ENCODE results near the gene DGKZ. TPM values are rescaled to one million over a fixed set of nuclear protein-coding genes. Genes with fewer than 3 reads are reported as not detected.

Gene DGKZ
- total and polyA plus RNA-seq, 2 of the 13 experiments (the other 11 are each of a cell fraction or from before 2014, with no cell fraction given): 15.8 to 20.7 TPM

- TF ChIP-seq SRSF9 (IDR thresholded peaks at IDR 0.05; ENCODE audit: borderline replicate concordance, insufficient read depth, low read depth, low read length, poor library complexity, severe bottlenecking) (no peak), ZMYM4 (CRISPR knock-in tag; IDR thresholded peaks at IDR 0.05) (0 out of 2 replicates have a peak, but pooled peaks have one; percentile 31), ISL2 (CRISPR knock-in tag; IDR thresholded peaks at IDR 0.05) (no peak), REPIN1 (CRISPR knock-in tag; IDR thresholded peaks at IDR 0.05; ENCODE audit: borderline replicate concordance, low read depth) (peak; percentile 36; the same call in 1 of the 2 replicates)
These were observed 74.1 kb downstream of the DGKZ start (continued) for GRCh38 chr11:46421257-46421880.

- Histone ChIP-seq H3K4me3 (replicated peaks in 1 of 3; ENCODE audit: insufficient read depth in 1 of 3, low read depth in 2 of 3, low read length in 3 of 3) (no peak overlapping the region), H3K36me3 (replicated peaks in 1 of 2; ENCODE audit: control insufficient read depth in 1 of 2, insufficient read depth in 2 of 2, low read length in 2 of 2) (peaks cover 27 to 53% of the 10 kb centered on the region in 2 experiments; a peak in 4 of 5 replicates), H4K20me1 (ENCODE audit: insufficient read depth, low read length) (0 out of 2 replicates have a peak, but pooled peaks cover 2% of the 10 kb centered on the region), H3K79me2 (ENCODE audit: insufficient read depth, low read length) (no peaks in the 10 kb centered on the region), H3K9ac (ENCODE audit: insufficient read depth, low read depth, low read length) (no peak overlapping the region), H3K4me2 (ENCODE audit: low read depth, low read length) (no peak overlapping the region), H2AFZ (ENCODE audit: low read length) (no peak overlapping the region), H3K4me1 (ENCODE audit: insufficient read depth, low read length) (peaks cover 13% of the 10 kb centered on the region; the same call in 1 of the 2 replicates), H3K27me3 (ENCODE audit: control insufficient read depth in 1 of 2, insufficient read depth in 2 of 2, low read length in 2 of 2) (no peaks in the 10 kb centered on the region), H3K27ac (ENCODE audit: extremely low read length, insufficient read depth, low read length) (no peak overlapping the region), H3K9me3 (ENCODE audit: low read length) (no peaks in the 10 kb centered on the region)
- intact Hi-C loops (cut with micrococcal nuclease; ENCODE audit: unreplicated experiment) (no loop called here), in situ Hi-C loops (cut with HindIII; ENCODE audit: extremely low pct_ligation_motif_present, low pct_unique_long_range_greater_than_20kb) (no loop called here)
- no peak for ATAC-seq
- 95% methylated on average over 7 of the region's 7 CpGs for WGBS (ENCODE audit: low lambda C conversion rate)
- TF ChIP-seq SOX6 (IDR thresholded peaks at IDR 0.05): no peak
- TF ChIP-seq SOX6 (CRISPR knock-in tag; IDR thresholded peaks at IDR 0.05): no peak
- TF ChIP-seq GATAD1 (CRISPR knock-in tag; IDR thresholded peaks at IDR 0.05): no peak
- no peak for TF ChIP-seq TAF1 (CRISPR knock-in tag; IDR thresholded peaks at IDR 0.05)
- no peak for TF ChIP-seq MTF1 (CRISPR knock-in tag; IDR thresholded peaks at IDR 0.05)
- CTCF ChIA-PET (ENCODE audit: low intra/inter-chr PET ratio, low total read pairs): no interaction called here
- DNase-seq (ENCODE audit: low spot score): no peak
- POLR2A ChIA-PET: no interaction called here
- FAIRE-seq: no peak
- no TSS peak for BruUV-seq (replicated peaks)
These were observed 75.3 kb downstream of the DGKZ start for GRCh38 chr11:46422588-46422987.

Measured in HepG2 (cell line).